GM12875 (cell line): ENCODE results near the gene LRBA.

Experiments
- H3K4me3 ChIP-seq: one replicate; pipeline ENCODE4 v1.5.1; 2011; ENCODE audit warnings: low read depth, low read length, control low read depth
- CTCF ChIP-seq: IDR thresholded peaks from 2 replicates; pipeline ENCODE4 v1.5.1; 2011; ENCODE audit warnings: low read depth, mild to moderate bottlenecking, control low read depth, inconsistent platforms, low read length, moderate library complexity, borderline replicate concordance; ENCODE audit not compliant: insufficient read depth

Gene LRBA

GRCh38 chr4:150302553-150302952, 712.5 kb downstream of the LRBA start:
- no peak for TF ChIP-seq CTCF
- no peak overlapping the region for H3K4me3 ChIP-seq

DNA sequence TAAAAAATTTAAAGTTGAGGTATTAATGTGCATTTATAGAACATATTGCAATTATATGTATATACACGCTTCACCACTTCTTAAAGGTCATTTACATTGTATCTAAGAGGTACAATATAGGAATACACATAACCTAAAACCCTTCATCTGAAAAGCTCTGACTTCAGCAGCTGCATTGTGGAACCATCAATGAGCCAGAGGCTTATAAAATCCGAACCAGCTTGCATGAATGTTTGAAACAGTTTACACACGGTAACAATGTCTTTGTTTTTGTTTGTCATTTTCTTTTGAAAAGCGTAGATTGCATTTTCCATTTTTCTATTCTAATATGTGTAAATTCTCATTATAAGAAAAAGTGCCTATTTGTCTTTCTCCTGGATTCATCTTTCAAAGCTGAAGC, 715.3 kb downstream of the LRBA start:
- H3K4me3 ChIP-seq: no peak overlapping the region
- no peak for TF ChIP-seq CTCF

- TF ChIP-seq CTCF: peak; percentile 32; the same call in 1 of the 2 replicates
- no peak overlapping the region for H3K4me3 ChIP-seq
These were observed 717.1 kb downstream of the LRBA start for GRCh38 chr4:150297861-150298474.

GRCh38 chr4:150289881-150290280, 725.2 kb downstream of the LRBA start:
- H3K4me3 ChIP-seq: no peak overlapping the region
- no peak for TF ChIP-seq CTCF

GRCh38 chr4:150289198-150289597, 725.9 kb downstream of the LRBA start:
- no peak for TF ChIP-seq CTCF

DNA sequence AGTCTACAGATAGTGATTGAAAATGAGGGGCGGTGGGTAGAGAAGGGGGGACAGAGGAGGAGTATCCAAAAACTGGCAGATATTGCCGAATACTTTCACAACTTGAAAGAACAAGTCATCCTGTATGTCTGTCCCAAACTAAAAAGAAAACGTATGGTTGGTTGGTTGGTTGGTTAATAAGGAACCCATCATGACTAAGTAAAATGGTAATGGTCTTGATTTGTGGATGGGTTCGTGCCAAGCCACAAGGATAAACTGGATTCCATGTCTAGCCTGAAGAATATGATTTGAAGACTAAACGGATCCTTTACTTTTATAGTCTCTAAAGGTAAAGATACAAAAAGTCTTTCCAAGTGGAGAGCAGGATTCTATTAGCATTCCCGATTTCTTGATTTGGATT, 728.4 kb downstream of the LRBA start:
- TF ChIP-seq CTCF: no peak
- H3K4me3 ChIP-seq: no peak overlapping the region

More at GRCh38 chr4:150289198-150289597, 725.9 kb downstream of the LRBA start:
- H3K4me3 ChIP-seq: no peak overlapping the region

DNA sequence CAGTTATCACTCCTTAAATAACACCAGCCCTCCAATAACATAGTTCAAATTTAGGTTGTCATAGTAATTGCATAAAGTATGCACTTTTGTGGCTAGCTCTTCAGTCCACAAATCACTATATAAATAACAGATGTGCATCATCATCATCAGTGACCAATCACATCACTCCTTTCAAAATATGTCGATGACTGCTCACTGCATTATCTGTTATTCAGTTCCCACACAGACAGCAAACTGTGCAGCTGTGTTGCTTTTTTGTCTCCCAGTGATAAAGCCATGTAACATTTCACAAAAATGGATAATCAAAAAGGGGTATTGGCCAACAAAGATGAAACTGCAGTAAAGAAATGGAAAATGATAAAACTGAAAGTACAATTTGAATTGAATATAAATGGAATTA, 731.4 kb downstream of the LRBA start:
- H3K4me3 ChIP-seq: no peak overlapping the region
- no peak for TF ChIP-seq CTCF
